Testis (tissue), 3 donors: Measurements from ENCODE around the gene MLC1. TPM values are rescaled to one million over a fixed set of nuclear protein-coding genes. Genes with fewer than 3 reads are reported as not detected.

Source experiments
- DNase-seq: peaks from one replicate; pipeline ENCODE4 v3.0.0-alpha.2; 2019
- H3K27ac ChIP-seq, 2 donors: fragments of 200-600 bp; sonication (generic); one replicate each; pipeline ENCODE4 v1.5.1; 2019
- H3K27me3 ChIP-seq: fragments of 200-600 bp; sonication (generic); one replicate; pipeline ENCODE4 v1.5.1; 2019
- H3K36me3 ChIP-seq: fragments of 200-600 bp; sonication (generic); one replicate; pipeline ENCODE4 v1.5.1; 2017; ENCODE audit warnings: low read depth; ENCODE audit errors: missing control alignments
- H3K4me1 ChIP-seq: fragments of 200-600 bp; sonication (generic); one replicate; pipeline ENCODE4 v1.5.1; 2019
- H3K4me3 ChIP-seq, 2 donors: fragments of 200-600 bp; sonication (generic); one replicate each; pipeline ENCODE4 v1.5.1; 2017 to 2019
- H3K9me3 ChIP-seq: fragments of 200-600 bp; sonication (generic); one replicate; pipeline ENCODE4 v1.5.1; 2017
- POLR2A ChIP-seq: fragments of 450-650 bp; IDR thresholded peaks from one replicate; pipeline ENCODE4 v1.6.1; 2017; ENCODE audit warnings: antibody characterized with exemption, mild to moderate bottlenecking, moderate library complexity
- WGBS, 2 donors: methylation state at CpG; one replicate each; pipeline ENCODE4 v1.1.5; 2018; 5-methylcytosine and 5-hydroxymethylcytosine counted together
- intact Hi-C: fragments of 100-400 bp; cut with DNase I; formaldehyde crosslinking; loops from one replicate; pipeline ENCODE4 v1.15.1; 2023; ENCODE audit warnings: low total_unique reads
- polyA plus RNA-seq: library from polyadenylated mRNA; stranded (reverse); fragments of 350-450 nt; fragmentation: Illumina TruSeq; extraction: RNeasy Lipid Tissue Mini Kit (QIAGEN cat#74804); gene quantifications from one replicate; pipeline ENCODE4 v1.2.3, GENCODE V29; 2014; ENCODE audit warnings: low read depth, low replicate concordance; ENCODE audit not compliant: insufficient read depth
- total RNA-seq, 2 donors: library from RNA; depleted of rRNA; stranded (reverse); fragments of >200 nt; gene quantifications; one replicate each; pipeline ENCODE4 v1.2.3, GENCODE V29; 2016
- TF ChIP-seq, protein P1 (sequence below), 3 experiments: fragments of 450-650 bp in 2 of 3; fragments of 200-600 bp in 1 of 3; sonication (generic) in 1 of 3; IDR thresholded peaks; one replicate each; pipeline ENCODE4 v1.5.1; 2016 to 2019; ENCODE audit warnings: antibody characterized with exemption in 3 of 3, mild to moderate bottlenecking in 2 of 3, moderate library complexity in 1 of 3

MLC1 gene
- total and polyA plus RNA-seq, 3 donors from 2014 or later, result 1.3 to 1.5 (median 1.3) TPM

DNA sequence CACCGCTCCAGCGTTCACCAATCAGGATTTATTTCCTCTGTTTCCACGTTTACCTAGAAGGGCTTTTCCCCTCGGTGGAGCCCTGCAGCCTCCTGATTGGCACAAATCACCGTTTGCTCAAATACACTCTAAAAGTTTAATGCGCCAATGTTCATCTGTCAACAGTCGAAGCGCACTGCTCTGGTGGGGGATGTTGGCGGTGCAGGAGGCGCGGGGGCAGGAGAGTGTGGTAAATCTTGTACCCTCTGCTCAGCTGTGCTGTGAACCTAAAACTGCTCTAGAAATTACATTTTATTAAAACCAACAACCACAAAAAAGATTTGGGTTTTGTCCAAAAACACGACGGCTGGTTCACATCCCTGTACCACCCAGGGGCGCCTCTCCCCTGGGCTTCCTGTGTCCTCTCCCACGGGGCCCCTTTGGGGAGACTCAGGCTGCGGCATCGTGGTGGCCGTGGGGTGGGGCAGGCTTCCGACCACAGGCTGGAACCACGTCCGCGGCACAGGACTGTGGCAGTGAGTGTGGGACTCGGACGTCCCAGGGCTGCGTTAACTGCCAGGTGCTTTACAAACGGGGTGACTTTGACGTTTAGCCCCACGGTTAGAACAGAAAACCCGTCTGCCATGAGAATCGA lies 40.6 kb downstream of the MLC1 start:
- DNase-seq, result no peak
- H3K36me3 ChIP-seq, result no peaks in the 10 kb centered on the region
- H3K9me3 ChIP-seq, result no peaks in the 10 kb centered on the region
- H3K4me1 ChIP-seq, result no peaks in the 10 kb centered on the region
- TF ChIP-seq, protein P1, sequence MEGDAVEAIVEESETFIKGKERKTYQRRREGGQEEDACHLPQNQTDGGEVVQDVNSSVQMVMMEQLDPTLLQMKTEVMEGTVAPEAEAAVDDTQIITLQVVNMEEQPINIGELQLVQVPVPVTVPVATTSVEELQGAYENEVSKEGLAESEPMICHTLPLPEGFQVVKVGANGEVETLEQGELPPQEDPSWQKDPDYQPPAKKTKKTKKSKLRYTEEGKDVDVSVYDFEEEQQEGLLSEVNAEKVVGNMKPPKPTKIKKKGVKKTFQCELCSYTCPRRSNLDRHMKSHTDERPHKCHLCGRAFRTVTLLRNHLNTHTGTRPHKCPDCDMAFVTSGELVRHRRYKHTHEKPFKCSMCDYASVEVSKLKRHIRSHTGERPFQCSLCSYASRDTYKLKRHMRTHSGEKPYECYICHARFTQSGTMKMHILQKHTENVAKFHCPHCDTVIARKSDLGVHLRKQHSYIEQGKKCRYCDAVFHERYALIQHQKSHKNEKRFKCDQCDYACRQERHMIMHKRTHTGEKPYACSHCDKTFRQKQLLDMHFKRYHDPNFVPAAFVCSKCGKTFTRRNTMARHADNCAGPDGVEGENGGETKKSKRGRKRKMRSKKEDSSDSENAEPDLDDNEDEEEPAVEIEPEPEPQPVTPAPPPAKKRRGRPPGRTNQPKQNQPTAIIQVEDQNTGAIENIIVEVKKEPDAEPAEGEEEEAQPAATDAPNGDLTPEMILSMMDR (IDR thresholded peaks at IDR 0.05), result no peak
- TF ChIP-seq POLR2A, result no peak
- no peaks in the 10 kb centered on the region for H3K27me3 ChIP-seq
- intact Hi-C loops, result no loop called here
- 78 to 82% methylated on average over 26 to 30 of the region's 30 CpGs for WGBS, 2 donors
- H3K4me3 ChIP-seq, result no peak overlapping the region
- H3K27ac ChIP-seq, result no peak overlapping the region

DNA sequence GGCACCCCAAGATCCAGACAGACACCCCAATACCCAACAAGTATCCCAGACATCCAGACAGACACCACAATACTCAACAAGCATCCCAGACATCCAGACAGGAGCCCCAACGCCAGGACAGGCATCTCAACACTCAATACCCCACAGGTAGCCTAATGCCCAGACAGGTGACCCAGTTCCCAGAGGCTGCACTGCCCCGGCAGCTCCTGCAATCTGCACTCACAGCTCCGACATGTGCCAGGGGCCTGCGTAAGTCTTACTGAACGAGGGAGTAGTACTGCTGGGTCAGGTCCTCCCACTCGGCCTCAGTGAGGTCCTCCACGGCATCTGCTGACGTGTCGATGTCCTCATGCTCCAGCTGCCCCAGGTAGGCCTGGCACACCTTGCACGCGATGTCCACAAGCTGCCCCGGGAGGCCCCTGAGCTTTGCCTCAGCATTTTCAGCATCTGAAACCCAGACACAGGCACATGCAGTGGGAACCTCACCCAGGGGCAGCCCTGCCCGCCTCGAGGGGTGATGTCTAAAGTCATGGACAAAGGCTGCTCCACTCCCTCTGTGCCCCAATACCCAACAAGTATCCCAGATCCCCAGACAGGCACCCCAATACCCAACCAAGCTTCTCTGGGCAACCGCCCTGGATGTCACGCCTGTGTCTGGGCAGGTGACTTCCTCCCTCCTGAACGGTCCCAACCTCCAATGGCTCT lies 43.7 kb downstream of the MLC1 start:
- TF ChIP-seq, protein P1 (IDR thresholded peaks at IDR 0.05), result no peak
- no peak for TF ChIP-seq POLR2A
- Histone ChIP-seq H3K4me1 (no peaks in the 10 kb centered on the region), H3K4me3 (no peak overlapping the region), H3K27ac (no peak overlapping the region), H3K27me3 (no peaks in the 10 kb centered on the region), H3K36me3 (no peaks in the 10 kb centered on the region), H3K9me3 (no peaks in the 10 kb centered on the region)
- intact Hi-C loops, result no loop called here
- WGBS, 2 donors, result 84 to 93% methylated on average over 4 to 17 of the region's 17 CpGs
- DNase-seq, result no peak

DNA sequence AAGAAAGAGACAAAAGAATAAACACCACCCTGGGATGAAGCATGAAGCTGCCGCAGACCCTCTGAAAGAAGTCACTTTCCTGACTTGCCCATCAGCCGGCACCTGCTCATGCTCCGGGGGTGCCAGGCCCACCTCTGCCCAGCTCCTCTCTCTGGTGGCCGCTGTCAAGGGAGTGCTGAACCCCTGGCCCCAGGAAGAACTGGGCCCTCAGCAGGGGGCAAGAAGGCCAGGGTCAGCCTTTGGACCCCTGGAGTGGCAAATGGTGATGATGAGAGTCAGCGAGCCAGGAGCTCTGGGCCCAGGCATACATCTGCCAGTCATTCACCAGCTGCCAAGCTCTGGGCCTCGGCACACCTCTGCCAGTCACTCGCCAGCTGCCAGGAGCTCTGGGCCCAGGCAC lies 44.5 kb downstream of the MLC1 start:
- no peak overlapping the region for H3K4me3 ChIP-seq
- DNase-seq, result no peak
- no peaks in the 10 kb centered on the region for H3K9me3 ChIP-seq
- 91 to 95% methylated on average over 4 to 7 of the region's 7 CpGs for WGBS, 2 donors
- no peaks in the 10 kb centered on the region for H3K27me3 ChIP-seq
- TF ChIP-seq POLR2A, result no peak
- TF ChIP-seq, protein P1 (IDR thresholded peaks at IDR 0.05), result no peak
- no peak overlapping the region for H3K27ac ChIP-seq
- intact Hi-C loops, result no loop called here
- H3K4me1 ChIP-seq, result no peaks in the 10 kb centered on the region
- no peaks in the 10 kb centered on the region for H3K36me3 ChIP-seq

DNA sequence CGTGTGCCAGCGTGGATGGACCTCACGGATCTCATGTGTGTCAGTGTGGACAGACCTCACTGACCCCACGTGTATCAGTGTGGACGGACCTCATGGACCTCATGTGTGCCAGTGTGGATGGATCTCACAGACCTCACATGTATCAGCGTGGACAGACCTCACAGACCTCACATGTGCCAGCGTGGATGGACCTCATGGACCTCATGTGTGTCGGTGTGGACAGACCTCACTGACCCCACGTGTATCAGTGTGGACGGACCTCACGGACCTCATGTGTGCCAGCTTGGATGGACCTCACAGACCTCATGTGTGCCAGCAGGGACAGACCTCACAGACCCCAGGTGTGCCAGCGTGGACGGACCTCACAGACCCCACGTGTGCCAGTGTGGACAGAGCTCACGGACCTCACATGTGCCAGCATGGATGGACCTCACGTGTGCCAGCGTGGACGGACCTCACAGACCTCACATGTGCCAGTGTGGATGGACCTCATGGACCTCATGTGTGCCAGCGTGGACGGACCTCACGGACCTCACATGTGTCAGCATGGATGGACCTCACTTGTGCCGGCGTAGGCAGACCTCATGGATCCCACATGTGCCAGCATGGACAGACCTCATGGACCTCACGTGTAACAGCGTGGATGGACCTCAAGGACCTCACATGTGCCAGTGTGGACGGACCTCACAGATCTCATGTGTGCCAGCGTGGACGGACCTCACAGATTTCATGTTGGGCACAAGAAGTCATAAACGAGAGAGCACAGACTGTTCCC lies 45.4 kb downstream of the MLC1 start:
- TF ChIP-seq, protein P1 (IDR thresholded peaks at IDR 0.05), result no peak
- no peak for TF ChIP-seq POLR2A
- intact Hi-C loops, result no loop called here
- Histone ChIP-seq H3K27ac (no peak overlapping the region), H3K9me3 (no peaks in the 10 kb centered on the region), H3K36me3 (no peaks in the 10 kb centered on the region), H3K27me3 (no peaks in the 10 kb centered on the region), H3K4me1 (no peaks in the 10 kb centered on the region), H3K4me3 (no peak overlapping the region)
- DNase-seq, result no peak
- 86 to 89% methylated on average over 14 to 29 of the region's 29 CpGs for WGBS, 2 donors
